NCI-H2029 (cell line): Measurements from ENCODE around the gene HBEGF.

Experiments used
- DNase-seq: peaks from one replicate; lab custom pipeline; 2025; lab: John Stamatoyannopoulos, UW

The HBEGF gene, protein sequence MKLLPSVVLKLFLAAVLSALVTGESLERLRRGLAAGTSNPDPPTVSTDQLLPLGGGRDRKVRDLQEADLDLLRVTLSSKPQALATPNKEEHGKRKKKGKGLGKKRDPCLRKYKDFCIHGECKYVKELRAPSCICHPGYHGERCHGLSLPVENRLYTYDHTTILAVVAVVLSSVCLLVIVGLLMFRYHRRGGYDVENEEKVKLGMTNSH

DNA sequence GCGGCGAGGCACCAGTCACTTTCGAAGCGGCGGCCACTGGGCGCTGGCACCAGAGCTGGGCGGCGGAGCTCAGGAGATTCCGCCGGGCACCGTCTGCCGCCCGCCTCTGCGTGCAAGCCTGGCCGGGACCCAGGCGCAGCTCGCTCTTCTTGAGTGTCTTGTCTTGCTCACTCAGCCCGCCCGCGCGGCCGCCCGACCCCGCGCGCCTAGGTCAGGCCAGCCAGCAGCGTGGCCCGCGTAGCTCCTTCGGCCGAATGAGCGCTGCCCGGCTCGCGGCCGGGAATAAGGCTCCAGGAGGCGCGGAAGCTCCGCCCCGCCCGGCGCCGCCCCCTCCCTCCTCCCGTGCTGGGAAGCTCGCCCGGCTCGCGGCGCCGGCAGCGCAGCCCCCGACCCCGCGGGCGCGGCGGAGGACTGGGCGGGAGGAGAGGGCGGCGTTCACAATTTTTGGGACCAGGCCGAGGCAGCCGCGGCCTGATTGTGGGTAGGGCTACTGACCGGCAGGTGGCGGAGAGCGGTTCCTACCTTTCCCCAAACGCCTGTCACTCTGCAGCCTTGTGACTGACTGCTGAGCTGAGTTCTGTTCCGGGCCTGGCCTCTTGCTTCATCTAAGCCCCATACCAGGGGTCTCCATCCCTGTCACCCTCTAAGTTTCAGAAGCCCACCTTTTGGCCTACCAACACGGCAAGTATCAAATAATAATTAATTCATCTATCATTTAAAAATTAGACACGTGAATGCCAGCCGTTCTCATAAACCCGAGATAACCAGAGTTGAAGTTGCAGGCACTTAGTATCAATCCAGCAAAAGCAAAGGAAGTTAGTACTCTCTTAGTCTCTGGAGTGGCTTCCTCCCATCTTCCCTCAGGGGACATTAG lies at the start of gene HBEGF:
Gene HBEGF (minus strand): TSS at position 256 of the 874 bp plus-strand sequence. CDS start 275 bp downstream, outside the sequence.
- peak; percentile 74 for DNase-seq

DNA sequence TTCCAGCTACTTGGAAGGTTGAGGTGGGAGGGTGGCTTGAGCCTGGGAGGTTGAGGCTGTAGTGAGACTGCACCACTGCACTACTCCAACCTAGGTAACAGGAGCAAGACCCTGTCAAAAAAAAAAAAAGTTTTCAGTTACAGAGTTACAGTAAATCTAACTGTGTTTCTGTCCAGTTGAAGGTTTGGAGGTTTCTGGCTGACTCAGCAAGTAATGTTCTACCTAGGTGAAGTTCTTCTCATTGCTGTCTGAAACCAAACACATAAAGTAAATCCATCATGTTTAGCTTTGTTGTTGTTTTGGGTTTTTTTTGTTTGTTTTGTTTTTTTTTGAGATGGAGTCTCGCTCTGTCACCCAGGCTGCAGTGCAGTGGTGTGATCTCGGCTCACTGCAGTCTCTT lies 47.3 kb upstream of the HBEGF start:
- DNase-seq = no peak

DNA sequence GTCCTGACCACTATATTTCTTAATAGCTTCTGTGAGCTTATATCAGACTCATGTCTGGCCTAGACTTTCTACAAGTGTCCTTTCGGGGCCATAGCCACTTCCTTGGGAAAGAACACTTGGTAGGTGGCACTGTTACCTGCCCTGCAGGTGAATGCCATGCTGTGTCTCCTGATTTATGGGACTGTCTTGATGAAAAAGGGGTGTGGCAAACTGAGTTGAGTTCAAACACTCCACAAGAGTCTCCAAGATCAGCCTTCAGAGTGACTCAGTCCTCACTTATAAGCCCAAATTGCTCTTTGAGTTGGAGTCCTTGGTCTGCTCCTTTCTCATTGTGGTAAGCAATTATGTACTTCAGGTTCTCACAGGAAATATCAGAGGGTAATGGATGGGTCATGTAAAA lies 45.3 kb upstream of the HBEGF start:
- no peak for DNase-seq

GRCh38 chr5:140391312-140391711 lies 44.9 kb upstream of the HBEGF start:
- DNase-seq = no peak

GRCh38 chr5:140388052-140388451 lies 41.6 kb upstream of the HBEGF start:
- no peak for DNase-seq

GRCh38 chr5:140383300-140383699 lies 36.9 kb upstream of the HBEGF start:
- no peak for DNase-seq

- DNase-seq = no peak
Observed at GRCh38 chr5:140382866-140383265, 36.5 kb upstream of the HBEGF start.

DNA sequence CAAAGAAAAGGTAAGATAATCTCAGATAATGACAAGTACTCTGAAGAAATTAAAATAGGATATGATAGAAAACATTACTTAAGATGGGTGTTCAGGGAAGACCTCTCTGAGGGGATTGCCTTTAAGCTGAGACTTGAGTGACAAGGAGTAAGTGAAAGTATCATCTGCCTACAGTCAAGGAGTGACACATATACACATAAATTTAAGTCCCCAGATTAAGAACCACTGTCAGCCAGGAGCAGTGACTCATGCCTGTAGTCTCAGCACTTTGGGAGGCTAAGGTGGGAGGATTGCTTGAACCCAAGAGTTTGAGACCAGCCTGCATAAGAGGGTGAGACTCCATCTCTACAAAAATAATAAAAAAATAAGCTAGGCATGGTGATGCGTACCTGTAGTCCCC lies 35.6 kb upstream of the HBEGF start:
- DNase-seq = no peak

DNA sequence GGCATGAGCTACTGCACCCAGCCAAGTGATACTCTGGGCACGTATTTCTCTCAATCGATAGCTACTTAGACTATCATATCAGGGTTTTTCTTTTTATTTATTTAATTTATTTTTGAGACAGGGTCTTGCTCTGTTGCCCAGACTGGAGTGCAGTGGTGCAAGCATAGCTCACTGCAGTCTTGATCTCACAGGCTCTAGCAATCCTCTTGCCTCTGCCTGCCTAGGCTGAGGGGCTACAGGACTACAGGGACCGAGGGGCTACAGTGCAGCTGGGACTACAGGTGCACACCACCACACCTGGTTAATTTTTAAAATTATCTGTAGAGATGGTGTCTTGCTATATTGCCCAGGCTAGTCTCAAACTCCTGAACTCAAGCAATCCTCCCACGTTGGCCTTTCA lies 34.9 kb upstream of the HBEGF start:
- DNase-seq = no peak

DNA sequence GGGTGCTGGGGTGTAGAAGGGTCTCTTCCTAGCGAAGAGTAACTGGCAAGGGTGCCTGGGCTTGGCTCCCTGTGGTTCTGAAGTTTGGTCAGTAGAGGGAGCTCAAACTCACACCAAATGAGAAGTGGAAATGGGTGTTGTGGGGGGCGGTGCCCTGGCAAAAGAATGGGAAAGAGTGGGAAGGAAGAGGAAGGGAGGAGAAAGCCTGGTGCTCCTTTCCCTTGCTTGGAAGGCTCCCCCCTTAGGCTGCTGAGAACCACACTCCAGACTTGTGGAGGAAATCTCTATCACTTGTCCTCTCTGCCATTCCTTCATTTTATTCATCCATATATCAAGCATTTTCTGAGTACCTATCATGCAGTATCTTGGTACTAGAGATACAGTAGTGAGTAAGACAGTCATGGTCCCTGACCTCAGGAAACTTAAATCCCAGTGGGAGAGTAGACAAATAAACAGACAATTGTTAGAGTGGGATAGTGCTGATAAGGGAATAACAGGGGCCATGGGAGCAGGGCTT lies 26.6 kb upstream of the HBEGF start:
- DNase-seq = peak; percentile 72

DNA sequence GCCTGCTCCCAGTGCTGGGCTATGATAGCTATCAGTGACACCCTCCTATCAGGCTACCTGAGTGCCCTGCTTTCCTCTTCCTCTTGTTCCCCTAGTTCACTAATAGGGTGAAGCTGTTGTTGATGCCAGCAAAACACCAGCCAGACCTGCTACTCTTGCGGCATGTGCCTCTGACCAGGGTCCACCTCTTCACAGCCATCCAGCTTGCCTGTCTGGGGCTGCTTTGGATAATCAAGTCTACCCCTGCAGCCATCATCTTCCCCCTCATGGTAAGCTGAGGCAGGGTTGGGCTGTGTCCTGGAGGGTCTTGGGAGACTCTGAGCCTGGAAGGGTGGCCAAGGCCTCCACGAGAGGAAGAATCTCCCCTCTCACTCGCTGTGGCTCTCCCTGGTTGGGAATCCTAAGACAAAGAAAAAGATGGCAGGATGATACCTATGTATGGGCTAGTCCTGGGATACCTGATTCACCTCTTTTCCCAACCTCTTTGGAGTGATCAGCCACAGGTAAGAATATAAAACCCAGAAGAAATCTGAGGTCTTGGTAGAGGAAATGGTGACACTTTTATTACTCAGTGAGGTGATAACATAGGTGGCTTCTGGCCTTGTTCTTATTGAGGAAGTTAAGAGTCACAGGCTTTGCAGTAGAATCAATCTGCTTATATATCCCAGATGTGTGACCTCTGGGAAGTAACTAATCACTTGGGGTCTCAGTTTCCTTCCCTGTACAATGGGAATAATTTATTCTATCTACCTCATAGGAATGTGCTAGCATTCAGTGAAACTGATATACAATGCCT lies 25.2 kb upstream of the HBEGF start:
- DNase-seq = no peak

DNA sequence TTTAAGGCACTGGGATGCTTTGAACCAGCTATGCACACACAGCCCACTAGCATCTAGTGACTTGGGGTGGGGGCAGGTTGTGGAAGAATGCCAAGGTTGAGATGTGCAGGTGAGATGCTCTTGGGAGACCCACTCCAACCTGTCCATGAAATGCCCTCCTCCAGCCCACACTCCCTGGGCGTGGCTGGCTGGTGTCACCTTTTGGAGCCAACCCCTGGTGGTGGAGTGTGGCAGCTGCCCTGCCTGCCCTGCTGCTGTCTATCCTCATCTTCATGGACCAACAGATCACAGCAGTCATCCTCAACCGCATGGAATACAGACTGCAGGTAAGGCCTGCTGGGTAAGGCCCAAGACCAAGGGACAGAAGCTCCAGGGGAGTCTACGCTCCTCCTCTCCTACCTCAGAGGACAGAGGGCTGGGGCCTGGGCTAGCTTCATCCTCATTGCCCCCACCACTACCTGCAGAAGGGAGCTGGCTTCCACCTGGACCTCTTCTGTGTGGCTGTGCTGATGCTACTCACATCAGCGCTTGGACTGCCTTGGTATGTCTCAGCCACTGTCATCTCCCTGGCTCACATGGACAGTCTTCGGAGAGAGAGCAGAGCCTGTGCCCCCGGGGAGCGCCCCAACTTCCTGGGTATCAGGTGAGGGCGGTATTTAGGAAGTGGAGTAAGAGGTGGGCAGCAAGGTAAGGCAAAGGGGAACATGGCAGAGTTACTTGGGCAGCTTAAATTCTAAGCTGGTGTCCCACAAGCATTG lies 21.0 kb upstream of the HBEGF start:
- no peak for DNase-seq

DNA sequence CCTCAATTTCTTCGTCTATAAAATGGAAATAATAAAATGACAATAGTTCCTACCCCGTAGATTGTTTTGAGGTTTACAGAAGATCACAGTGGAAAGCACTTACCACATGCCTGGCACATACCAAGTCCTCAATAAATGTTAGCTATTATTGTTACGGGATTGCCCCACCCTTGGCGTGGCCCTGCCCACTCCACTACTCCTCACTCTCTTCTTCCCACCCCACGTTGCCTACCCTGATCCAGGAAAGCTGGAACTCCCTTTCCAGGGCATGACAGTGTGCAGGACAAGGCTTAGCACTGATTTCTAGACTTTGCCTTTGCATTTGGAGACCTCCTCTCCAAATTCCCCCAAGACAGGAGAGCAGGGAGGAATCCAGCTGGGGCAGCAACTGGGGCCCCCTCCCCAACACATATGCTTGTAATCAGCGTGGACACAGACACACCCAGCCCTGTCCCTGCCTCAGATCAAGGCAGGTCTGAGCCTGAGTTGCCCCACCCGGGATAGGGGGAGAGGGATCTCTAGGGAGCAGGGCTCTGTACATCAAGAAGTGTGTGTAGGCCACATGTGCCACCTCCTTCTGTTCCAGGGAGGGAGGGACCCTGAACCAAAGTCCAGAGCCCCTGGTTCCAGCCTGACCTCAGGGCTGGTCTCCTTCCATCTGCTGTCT lies 20.3 kb upstream of the HBEGF start:
- no peak for DNase-seq

DNA sequence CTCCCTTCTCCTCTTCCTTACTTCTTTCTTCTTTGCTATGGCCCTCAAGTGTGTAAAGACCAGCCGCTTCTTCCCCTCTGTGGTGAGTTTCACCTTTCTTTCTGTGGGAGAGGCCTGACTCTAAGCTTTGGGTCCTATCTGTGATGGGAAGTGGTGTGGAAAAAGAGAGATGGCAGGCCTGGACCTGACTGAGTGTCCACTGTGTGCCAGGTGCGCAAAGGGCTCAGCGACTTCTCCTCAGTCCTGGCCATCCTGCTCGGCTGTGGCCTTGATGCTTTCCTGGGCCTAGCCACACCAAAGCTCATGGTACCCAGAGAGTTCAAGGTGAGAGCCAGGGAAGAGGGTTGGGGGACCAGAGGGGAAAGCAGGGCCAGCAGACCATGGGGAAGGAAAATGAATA lies 19.5 kb upstream of the HBEGF start:
- DNase-seq = no peak

GRCh38 chr5:140365282-140365681 lies 18.9 kb upstream of the HBEGF start:
- DNase-seq = no peak

- DNase-seq = no peak
Observed at GRCh38 chr5:140364472-140364765, 18.0 kb upstream of the HBEGF start.

DNA sequence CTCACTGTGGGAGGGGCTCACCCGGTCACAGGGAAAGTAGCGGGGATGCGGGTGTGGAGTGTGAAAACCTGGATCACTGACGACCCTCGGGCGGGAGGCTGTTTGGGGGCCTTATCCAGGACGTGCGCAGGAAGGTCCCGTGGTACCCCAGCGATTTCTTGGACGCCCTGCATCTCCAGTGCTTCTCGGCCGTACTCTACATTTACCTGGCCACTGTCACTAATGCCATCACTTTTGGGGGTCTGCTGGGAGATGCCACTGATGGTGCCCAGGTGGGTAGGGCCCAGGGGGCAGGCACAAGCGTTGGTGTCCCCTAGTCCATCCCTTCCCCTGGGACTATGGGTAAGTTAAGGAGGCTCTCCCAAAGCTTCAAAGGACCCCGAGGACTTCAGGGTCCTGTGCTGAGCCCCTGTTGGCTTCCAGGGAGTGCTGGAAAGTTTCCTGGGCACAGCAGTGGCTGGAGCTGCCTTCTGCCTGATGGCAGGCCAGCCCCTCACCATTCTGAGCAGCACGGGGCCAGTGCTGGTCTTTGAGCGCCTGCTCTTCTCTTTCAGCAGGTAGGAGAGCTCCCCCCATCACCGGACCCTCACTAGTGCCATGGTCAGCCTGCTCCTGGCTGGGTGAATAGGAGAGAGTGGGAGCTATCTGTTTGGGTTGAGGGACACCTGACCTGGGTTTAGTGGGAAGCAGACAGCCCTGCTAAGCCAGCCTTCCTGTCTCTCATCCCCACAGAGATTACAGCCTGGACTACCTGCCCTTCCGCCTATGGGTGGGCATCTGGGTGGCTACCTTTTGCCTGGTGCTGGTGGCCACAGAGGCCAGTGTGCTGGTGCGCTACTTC lies 17.4 kb upstream of the HBEGF start:
- no peak for DNase-seq

DNA sequence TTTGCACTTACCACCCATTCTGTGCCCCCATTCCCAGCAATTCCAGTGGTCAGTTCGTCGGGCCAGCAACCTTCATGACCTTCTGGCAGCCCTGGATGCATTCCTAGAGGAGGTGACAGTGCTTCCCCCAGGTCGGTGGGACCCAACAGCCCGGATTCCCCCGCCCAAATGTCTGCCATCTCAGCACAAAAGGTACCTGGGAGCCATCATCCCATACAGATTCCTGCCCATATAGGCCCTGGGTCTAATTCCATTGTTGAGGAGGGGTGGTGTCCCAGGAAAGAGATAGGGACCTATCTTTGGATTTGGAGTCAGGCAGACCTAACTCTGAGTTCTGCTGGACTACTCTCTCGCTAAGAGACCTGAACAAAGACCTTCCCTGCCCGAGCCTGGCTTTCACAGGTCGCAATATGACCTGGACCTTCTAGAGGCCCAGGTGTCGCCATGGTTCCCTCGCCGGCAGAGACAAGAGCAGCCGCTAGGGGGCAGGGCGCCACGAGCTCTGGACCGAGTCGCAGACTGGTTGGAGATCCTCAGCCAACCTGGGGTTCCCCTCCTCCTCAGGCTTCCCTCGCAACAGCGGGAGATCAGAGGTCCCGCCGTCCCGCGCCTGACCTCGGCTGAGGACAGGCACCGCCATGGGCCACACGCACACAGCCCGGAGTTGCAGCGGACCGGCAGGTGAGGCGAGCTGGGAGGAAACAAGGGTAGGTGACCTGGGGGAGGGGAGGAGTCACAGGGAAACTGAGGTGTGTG lies 16.6 kb upstream of the HBEGF start:
- DNase-seq = peak; percentile 71

GRCh38 chr5:140362311-140362710 lies 15.9 kb upstream of the HBEGF start:
- DNase-seq = no peak

DNA sequence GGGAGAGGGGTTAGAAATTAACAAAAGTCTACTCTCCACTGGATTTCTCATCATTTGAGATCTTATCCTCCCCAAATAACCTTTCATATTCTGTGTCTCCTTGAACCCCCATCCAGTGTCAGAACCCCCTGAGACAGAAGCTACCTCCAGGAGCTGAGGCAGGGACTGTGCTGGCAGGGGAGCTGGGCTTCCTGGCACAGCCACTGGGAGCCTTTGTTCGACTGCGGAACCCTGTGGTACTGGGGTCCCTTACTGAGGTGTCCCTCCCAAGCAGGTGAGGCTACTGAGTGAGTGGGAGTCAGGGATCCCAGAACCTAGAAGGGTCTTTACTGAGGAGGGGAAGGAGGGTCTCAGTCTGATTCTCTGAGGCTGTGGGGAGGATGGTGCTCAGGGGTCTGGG lies 15.5 kb upstream of the HBEGF start:
- DNase-seq = no peak
